Lower leg skin (tissue), 3 donors: ENCODE results near the gene E4F1.

Source experiments
- CTCF ChIP-seq, 3 donors: fragments of 450-650 bp; IDR thresholded peaks; one replicate each; pipeline ENCODE4 v1.5.1; 2016; ENCODE audit warnings: antibody characterized with exemption in 3 of 3, mild to moderate bottlenecking in 3 of 3, moderate library complexity in 2 of 3
- POLR2A ChIP-seq, 2 donors: fragments of 450-650 bp; IDR thresholded peaks; one replicate each; pipeline ENCODE4 v1.6.1; 2016 to 2017; ENCODE audit warnings: antibody characterized with exemption in 2 of 2, mild to moderate bottlenecking in 1 of 2, moderate library complexity in 1 of 2

GRCh38 chr16:2198283-2198682 lies 25.1 kb upstream of the E4F1 start:
- TF ChIP-seq CTCF (IDR thresholded peaks at IDR 0.05) (no peak), POLR2A (IDR thresholded peaks at IDR 0.05) (no peak)
